ENCODE data around the gene TRIP13.
"Not testable (repeated sequence)": the region's sequence is repeated elsewhere in the genome, so short reads cannot be mapped to it uniquely, and the experiment has no call there.

TRIP13 gene

GRCh38 chr5:871596-872298, 20.9 kb upstream of the TRIP13 start:
- in situ Hi-C loops (cut with MboI; ENCODE audit: low sequenced_read_pairs) = no loop called here

GRCh38 chr5:872301-872700, 20.4 kb upstream of the TRIP13 start:
- in situ Hi-C loops (cut with MboI; ENCODE audit: low sequenced_read_pairs) = no loop called here

DNA sequence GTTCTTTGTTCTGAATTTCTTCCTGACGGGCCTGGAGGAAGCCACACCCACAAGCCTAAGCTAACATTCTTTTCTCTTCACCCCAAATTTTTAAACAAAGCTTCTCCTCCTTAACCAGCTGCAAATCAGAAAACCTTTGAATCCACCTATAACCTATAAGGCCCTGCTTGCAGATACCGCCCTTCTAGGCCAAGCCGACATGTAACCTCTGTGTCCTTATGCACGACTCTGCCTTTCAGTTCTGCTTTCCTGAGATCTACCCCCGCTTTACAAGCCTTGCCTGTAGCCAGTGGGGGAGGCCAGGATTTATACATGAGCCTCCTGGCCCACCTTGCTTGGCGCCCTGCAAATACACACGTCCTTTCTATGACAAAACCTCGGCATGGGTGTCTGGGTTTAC, 19.4 kb upstream of the TRIP13 start:
- in situ Hi-C loops (cut with MboI; ENCODE audit: low sequenced_read_pairs) = no loop called here

- in situ Hi-C loops (cut with MboI; ENCODE audit: low sequenced_read_pairs) = no loop called here
These were observed 16.8 kb upstream of the TRIP13 start for GRCh38 chr5:875931-876330.

DNA sequence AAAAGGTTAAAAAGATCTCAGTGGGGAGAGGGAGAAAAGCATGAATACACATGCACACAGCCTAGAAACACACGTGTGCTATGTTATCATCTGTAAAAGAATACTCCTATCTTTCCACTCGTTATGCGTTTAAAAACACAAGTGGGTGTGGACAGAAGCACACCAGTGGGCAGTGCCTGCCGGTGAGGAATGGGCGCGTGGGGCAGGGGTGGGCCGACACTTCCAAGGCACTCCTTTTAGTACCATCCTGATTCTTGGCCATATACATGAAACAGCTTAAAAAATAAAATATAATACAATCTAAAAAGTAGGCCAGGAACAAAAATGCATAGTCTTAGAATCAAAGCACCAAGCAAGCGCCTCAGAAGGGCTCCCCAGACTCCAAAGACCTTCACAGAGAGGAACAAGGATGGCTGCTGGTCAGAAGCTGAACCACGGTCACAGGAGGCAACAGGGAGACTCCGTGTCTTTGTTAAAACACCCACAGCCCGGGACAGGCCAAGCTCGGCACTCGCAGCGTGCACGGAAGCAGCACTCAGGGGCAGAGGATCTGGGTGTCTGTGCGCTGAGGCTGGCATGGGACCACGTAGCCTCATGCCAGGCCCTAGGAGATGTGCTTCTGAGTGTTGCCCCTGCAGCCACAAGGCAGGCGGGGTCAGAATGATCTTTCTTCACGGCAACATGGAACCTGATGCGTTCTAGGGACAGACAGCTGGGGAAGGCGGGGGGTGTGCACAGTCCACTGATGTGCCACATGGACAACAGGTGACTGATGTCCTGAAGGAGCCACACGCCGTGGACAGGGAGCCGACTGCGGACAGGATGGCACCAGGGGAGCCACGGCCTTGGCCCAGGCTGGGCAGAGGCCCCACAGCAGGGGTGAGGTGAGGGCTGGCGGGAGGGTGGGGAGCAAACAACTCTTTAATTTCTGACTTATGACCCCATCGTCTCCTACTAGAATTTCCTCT, 16.0 kb upstream of the TRIP13 start:
- in situ Hi-C loops (cut with MboI; ENCODE audit: low sequenced_read_pairs) = no loop called here

DNA sequence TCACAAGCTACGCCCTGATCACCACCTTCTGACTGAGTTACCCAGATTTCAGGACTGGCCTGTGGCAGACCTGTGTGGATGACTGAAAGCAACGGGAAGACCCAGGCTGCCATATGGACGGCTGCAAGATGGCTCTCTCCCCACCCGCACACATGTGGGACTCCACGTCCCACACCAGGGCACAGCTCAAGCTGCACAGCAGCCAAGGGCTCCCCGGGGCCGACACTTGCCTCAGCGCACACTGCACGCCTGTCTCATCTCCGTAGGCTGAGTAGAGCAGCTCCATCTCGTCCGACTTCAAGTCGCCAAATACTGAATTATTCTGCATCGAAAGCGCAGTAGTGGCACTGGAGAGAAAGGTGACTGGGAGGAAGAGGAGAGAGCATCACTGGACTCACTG, 14.6 kb upstream of the TRIP13 start:
- in situ Hi-C loops (cut with MboI; ENCODE audit: low sequenced_read_pairs) = no loop called here

GRCh38 chr5:878677-879076, 14.0 kb upstream of the TRIP13 start:
- in situ Hi-C loops (cut with MboI; ENCODE audit: low sequenced_read_pairs) = not testable (repeated sequence)

GRCh38 chr5:880816-881550, 11.7 kb upstream of the TRIP13 start:
- in situ Hi-C loops (cut with MboI; ENCODE audit: low sequenced_read_pairs) = no loop called here

- in situ Hi-C loops (cut with MboI; ENCODE audit: low sequenced_read_pairs) = no loop called here
These were observed 11.1 kb upstream of the TRIP13 start for GRCh38 chr5:881551-881935.

DNA sequence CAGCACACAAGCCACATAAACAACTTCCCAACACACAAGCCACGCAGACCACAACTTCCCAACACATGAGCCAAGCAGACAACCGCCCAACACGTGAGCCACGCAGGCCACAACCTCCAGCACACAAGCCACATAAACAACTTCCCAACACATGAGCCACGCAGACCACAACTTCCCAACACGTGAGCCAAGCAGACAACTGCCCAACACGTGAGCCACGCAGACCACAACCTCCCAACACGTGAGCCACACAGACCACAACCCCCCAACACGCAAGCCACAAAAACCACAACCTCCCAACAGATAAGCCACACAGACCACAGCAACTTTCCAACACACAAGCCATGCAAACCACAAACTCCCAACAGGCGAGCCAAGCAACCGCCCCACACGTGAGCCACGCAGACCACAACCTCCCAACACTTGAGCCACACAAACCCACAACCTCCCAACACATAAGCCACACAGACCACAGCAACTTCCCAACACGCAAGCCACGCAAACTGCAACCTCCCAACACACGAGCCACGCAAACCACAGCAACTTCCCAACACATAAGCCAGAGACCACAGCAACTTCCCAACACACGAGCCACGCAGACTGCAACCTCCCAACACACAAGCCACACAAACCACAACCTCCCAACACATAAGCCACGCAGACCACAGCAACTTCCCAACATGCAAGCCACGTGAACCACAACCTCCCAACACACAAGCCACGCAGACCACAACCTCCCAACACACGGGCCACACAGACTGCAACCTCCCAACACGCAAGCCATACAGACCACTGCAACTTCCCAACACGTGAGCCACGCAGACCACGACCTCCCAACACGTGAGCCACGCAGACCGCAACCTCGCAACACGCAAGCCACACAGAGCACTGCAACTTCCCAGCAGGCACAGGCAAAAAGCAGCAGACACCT, 10.2 kb upstream of the TRIP13 start:
- in situ Hi-C loops (cut with MboI; ENCODE audit: low sequenced_read_pairs) = no loop called here

- in situ Hi-C loops (cut with MboI; ENCODE audit: low sequenced_read_pairs) = no loop called here
These were observed 9.1 kb upstream of the TRIP13 start for GRCh38 chr5:883475-884181.

GRCh38 chr5:884345-885126, 8.1 kb upstream of the TRIP13 start:
- in situ Hi-C loops (cut with MboI; ENCODE audit: low sequenced_read_pairs) = no loop called here

GRCh38 chr5:885127-885442, 7.6 kb upstream of the TRIP13 start:
- in situ Hi-C loops (cut with MboI; ENCODE audit: low sequenced_read_pairs) = no loop called here

DNA sequence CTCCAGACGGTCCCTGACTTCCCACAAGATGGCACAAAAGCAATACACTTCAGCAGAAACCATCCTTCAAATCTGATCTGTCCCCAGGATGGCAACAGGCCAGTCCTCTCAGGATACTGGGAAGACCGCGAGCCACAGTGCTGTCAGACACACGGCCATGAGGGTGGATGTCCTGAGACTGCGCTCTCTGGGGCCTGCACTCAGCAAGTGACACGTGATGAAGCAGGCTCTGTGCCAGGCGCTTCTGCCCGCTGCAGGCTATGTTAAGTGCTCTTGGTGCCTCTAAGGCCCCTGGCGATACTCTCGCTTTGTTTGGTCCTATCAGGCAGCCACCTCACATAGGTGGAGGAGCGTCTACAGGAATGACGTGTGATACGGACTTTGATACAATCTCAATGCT, 7.2 kb upstream of the TRIP13 start:
- in situ Hi-C loops (cut with MboI; ENCODE audit: low sequenced_read_pairs) = no loop called here

DNA sequence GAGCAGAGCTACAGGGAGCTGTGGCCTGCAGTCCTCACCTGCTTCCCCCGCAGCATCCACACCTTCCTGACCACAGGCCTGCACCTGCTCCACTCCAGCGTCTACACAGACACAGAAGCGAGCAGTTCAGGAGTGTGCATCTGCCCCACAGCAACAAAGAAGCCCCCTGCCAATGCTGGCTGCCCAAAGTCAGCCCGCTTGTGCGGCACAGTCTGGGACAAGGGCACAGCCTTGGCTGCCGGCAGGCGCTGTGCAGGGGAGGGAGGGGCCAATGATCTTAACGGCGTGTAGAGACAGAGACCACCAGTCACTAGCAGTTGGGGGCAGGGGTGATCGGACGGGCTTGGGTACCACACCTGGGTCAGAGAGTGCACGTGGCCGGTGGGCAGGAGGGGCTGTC, 6.6 kb upstream of the TRIP13 start:
- in situ Hi-C loops (cut with MboI; ENCODE audit: low sequenced_read_pairs) = no loop called here

- in situ Hi-C loops (cut with MboI; ENCODE audit: low sequenced_read_pairs) = no loop called here
These were observed 5.9 kb upstream of the TRIP13 start for GRCh38 chr5:886716-887325.

GRCh38 chr5:887947-888637, 4.6 kb upstream of the TRIP13 start:
- in situ Hi-C loops (cut with MboI; ENCODE audit: low sequenced_read_pairs) = no loop called here

GRCh38 chr5:888638-889035, 4.0 kb upstream of the TRIP13 start:
- in situ Hi-C loops (cut with MboI; ENCODE audit: low sequenced_read_pairs) = no loop called here

All from HL-60/S4 treated with retinoic acid at 250 ng/mL for 4 days and 3 days (cell line).